SIG-M5 (cell line): Measurements from ENCODE around the gene RBM20.

ENCODE experiments used
- DNase-seq: peaks from one replicate; lab custom pipeline; 2025; lab: John Stamatoyannopoulos, UW

The RBM20 gene

GRCh38 chr10:110836706-110837105 lies 192.6 kb downstream of the RBM20 start:
- DNase-seq: no peak

- DNase-seq: no peak
Observed at GRCh38 chr10:110837418-110838171, 193.5 kb downstream of the RBM20 start.

DNA sequence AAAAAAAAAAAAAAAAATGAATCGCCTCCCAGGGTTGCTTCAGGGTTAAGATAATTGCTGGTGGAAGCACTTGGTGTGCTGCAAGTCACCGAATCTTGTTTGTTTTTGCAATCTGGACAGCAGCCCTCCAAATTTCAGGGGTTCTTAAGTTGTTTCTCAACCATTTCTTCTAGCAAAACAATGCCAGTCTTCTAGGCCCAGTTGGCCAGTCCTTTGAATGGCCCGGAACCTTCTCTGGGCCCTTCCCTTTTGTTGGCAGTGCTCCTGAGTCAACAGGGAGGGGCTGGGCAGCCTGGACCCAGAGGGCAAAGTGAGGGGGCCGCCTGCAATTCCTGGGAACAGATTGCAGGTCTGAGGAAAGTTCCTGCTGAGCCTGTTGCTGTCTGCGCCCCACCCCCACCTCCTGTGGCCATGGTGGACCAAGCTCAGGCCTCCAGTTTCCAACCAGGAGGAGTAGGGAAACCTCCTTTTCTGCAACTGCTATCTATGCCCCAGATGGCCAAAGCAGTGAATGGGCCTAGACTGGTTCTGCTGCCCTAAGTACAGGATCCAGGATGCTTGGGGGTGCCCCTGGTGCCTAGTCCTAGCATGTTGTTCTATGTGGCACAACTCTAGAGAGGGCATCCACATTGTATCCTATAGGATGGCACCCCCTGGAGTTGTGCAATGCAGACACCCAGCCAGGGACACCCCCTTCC lies 196.2 kb downstream of the RBM20 start:
- no peak for DNase-seq

- no peak for DNase-seq
Observed at GRCh38 chr10:110840923-110841428, 196.8 kb downstream of the RBM20 start.

- DNase-seq: no peak
Observed at GRCh38 chr10:110841767-110842267, 197.7 kb downstream of the RBM20 start.

DNA sequence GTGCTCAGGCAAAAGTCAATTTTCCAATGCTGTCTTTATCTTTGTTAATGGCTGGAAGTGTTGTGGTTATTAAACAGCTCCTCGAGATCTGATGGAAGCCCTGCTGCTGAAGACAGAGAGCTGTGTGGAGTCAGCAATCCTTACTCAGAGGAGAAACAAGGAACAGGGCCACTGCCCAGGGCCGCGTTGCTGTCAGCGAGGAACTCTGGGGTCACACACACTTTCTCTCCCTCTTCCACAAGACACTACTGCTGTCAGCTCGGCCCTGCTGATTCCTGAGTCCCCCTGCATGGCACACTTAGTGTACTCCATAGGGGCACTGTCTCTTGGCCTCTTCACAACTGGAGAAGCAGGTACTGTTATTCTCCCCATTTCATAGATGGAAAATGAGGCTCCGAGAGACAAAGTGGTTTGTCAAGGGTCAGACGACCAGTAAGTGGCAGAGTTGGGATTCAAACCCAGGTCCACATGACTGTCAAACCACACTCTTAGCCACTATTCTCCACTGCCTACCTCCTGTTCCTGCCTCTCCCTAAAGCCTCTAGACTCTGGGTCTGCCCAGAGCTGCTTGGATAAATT lies 198.3 kb downstream of the RBM20 start:
- no peak for DNase-seq

DNA sequence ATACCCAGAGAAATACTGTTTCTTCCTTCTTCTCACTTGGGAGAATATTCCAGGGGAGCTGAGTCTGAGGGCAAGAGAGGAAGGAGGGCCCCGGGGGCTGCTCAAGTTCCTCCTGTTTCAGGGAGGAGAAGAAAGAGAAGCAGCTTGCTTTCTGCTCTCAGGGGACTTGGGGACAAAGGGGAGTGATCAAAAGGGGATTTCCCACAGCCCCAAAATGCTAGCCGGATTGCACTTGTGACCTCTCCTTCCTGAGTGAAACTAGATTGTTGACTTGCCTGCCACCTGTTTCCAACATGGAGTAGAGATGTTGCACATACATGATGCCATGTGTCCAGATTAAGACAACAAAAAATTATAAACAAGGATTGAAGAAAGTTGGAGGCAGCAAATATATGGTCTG lies 198.9 kb downstream of the RBM20 start:
- no peak for DNase-seq

GRCh38 chr10:110843796-110844616 lies 199.9 kb downstream of the RBM20 start:
- DNase-seq: no peak

DNA sequence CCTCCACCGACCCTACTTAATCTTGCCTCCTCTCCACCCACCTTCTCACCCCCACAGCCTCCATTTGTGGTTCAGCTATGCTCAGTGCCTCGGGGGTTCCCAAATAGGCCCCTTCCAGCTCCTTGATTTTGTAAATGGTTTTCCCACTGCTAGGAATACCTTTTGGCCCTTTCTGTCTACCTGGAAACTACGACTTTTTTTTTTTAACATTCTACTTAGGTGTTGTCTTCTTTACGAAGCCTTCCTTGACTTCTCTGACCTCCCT lies 200.4 kb downstream of the RBM20 start:
- DNase-seq: no peak

DNA sequence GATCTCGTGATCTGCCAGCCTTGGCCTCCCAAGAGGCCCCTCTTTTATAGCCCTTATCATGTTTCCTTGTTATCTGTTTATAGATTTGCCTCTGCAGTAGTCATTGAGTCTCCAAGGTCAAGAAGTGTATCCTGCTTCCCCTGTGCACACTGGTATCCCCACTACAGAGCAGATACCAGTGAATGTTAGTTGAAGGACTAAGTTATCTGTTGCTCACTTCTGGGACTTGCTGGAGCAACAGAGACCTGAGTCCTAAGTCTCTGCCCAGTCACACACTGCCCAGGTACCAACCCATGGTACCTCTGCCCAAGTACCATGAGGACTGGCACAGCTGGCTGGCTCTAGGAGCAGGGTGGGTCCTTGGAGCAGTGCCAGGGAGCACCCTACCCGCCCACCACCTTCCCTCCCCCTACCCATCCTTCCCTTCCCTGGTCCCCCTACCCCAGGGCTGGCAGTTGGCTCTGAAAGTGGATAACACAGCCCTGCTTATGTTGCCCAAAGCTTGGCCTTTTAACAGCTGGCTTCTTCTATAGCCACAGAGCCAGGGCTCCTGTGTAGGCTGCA lies 201.1 kb downstream of the RBM20 start:
- no peak for DNase-seq

DNA sequence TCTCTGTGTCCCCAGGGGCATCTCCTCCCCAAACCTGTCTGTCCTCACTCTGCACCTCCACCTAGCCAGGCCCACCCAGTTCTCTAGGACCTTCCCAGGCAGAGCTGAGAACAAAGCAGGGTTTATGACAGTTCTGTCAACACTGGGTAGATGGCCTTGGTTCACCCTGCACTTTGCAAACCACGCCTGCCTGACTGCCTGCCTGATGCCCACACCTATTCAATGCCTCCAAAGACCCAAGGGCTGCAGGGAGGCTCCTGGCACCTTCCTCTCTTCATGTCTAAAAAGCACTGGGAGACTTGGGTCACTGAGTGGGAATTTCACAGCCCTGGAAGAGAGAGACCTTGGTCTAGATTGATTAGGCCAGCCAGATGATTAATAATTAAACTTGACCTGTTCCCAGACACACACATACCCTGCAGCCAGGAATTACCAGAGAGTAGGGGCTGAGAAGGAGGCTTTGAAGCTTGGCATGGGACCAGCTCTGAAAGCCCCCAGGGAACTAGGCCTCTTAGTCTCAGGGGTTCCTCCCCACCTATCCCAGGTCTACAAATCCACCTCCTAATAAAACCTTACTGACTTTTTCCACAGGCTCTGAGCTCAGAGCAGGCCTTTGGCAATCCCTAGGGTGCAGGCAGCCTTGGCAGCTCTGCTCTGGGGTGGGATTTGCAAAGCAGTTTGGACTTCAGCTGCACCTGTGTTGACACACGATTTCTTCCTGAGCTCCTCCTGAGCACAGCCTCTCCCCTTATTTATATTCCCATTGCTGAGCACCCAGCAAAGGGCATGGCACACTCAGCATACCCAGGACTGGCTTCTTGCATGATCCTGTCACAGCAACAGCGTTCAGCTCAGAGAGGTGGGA lies 201.9 kb downstream of the RBM20 start:
- DNase-seq: no peak

- no peak for DNase-seq
Observed at GRCh38 chr10:110847374-110847773, 203.2 kb downstream of the RBM20 start.

DNA sequence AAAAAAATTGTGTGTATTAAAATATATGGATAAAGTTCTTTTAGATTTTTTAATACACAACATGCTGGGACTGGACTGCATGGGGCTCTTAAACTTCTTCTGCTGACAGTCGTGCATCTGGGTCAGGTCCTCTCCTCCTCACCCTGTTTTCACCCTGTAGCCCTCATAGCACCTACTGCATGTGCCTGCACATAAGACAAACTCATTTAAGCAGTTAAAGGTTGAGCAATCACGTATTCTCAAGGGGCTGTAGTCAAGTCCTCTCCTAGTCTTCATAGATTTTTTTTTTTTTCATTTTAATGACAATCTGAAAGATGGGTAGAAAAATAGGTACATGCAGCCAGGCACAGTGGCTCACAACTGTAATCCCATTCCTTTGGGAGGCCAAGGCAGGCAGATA lies 204.0 kb downstream of the RBM20 start:
- no peak for DNase-seq

- DNase-seq: no peak
Observed at GRCh38 chr10:110850099-110850498, 206.0 kb downstream of the RBM20 start.

GRCh38 chr10:110851020-110851612 lies 207.0 kb downstream of the RBM20 start:
- DNase-seq: no peak

DNA sequence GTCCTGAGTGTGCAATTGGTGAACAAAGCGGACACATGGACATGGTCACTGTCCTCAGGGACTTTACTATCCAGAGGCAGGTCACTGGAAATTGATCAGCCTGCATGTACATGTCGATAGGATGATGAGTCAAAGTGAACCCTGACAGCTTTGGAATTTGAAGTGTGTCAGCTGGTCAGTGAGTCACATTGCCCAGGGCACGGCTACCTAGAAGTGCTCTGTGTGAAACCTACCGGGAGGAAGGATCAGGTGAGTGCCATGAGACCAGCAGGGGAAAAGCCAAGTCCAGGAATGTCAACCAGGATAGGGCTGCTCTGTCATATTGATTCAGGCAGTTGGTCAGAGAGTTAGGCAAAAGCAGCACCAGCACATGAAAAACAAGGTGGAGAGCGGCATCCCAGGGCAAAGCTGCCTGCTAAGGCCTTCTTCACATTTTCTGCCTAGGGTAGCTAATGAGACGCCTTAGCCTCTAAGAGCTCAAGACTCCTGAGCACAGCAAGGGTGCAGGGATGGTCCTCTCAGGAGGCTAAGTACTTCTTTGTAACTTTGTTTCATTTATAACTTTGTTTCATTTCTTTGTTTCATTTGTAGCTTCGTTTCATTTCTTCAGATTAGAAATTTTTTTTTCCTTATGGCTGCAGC lies 208.2 kb downstream of the RBM20 start:
- no peak for DNase-seq

DNA sequence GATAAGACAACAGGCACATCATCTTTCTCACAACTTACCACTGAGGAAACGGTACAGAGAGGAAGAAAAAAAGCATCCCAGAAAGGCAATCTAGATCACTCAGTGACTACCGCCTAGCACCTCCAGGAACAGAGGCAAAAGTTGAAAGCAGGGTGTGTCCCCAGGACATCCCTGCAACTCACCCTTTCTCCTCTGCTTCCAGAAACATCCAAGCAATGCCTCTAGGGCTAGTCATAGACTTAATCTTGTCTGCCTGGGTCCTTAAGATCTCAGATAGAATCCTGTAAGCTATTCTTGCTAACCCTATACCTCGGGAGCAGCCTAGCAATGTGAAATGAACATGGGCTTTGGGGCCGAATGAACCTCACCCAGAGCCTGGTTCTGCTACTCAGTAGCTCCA lies 208.8 kb downstream of the RBM20 start:
- DNase-seq: no peak

GRCh38 chr10:110853921-110854605 lies 209.9 kb downstream of the RBM20 start:
- DNase-seq: no peak
